Endothelial cell (in vitro differentiated cells): Measurements from ENCODE around the gene RBP4. TPM values are rescaled to one million over a fixed set of nuclear protein-coding genes. Genes with fewer than 3 reads are reported as not detected.

Experiments
- DNase-seq: peaks from one replicate; pipeline ENCODE4 v3.0.0; 2021; ENCODE audit warnings: low spot score
- H3K27ac Mint-ChIP-seq: one replicate; pipeline ENCODE4 v1.8.0; 2021; ENCODE audit warnings: mixed read lengths, inconsistent platforms; ENCODE audit not compliant: unreplicated experiment
- H3K27me3 Mint-ChIP-seq: one replicate; pipeline ENCODE4 v1.8.0; 2021; ENCODE audit warnings: mild to moderate bottlenecking, moderate library complexity, mixed read lengths, inconsistent platforms; ENCODE audit not compliant: unreplicated experiment
- H3K36me3 Mint-ChIP-seq: one replicate; pipeline ENCODE4 v1.8.0; 2021; ENCODE audit warnings: mild to moderate bottlenecking, low read depth, mixed read lengths, inconsistent platforms; ENCODE audit not compliant: unreplicated experiment
- H3K4me1 Mint-ChIP-seq: one replicate; pipeline ENCODE4 v1.8.0; 2021; ENCODE audit warnings: mild to moderate bottlenecking, mixed read lengths, inconsistent platforms; ENCODE audit not compliant: unreplicated experiment
- H3K4me3 Mint-ChIP-seq: one replicate; pipeline ENCODE4 v1.8.0; 2021; ENCODE audit warnings: mild to moderate bottlenecking, mixed read lengths, inconsistent platforms; ENCODE audit not compliant: unreplicated experiment
- H3K9me3 Mint-ChIP-seq: one replicate; pipeline ENCODE4 v1.8.0; 2021; ENCODE audit warnings: mixed read lengths, inconsistent platforms; ENCODE audit not compliant: unreplicated experiment
- CTCF ChIP-seq: fragments of 200-600 bp; sonication (generic); IDR thresholded peaks from one replicate; pipeline ENCODE4 v1.5.0; 2021; ENCODE audit warnings: antibody characterized with exemption; ENCODE audit not compliant: unreplicated experiment
- total RNA-seq: library from RNA; stranded (reverse); fragmentation: NEBNext Ultra II Directional; extraction: Animal tissue kit (Norgen Biotek cat#: 25700); gene quantifications from one replicate; pipeline ENCODE4 v1.2.1, GENCODE V29; 2021; ENCODE audit not compliant: unreplicated experiment

The RBP4 gene
- total RNA-seq, 1 donor from 2014 or later = not detected

GRCh38 chr10:93597075-93597599 is 3.9 kb downstream of the RBP4 start:
- Mint-ChIP-seq H3K27me3 (peaks cover 8% of the 10 kb centered on the region), H3K4me3 (no peak overlapping the region), H3K36me3 (no peaks in the 10 kb centered on the region), H3K4me1 (no peaks in the 10 kb centered on the region), H3K27ac (no peak overlapping the region), H3K9me3 (no peaks in the 10 kb centered on the region)
- no peak for DNase-seq
- TF ChIP-seq CTCF = no peak

- no peaks in the 10 kb centered on the region for H3K4me1 Mint-ChIP-seq
- H3K9me3 Mint-ChIP-seq = no peaks in the 10 kb centered on the region
- peaks cover 6% of the 10 kb centered on the region for H3K27me3 Mint-ChIP-seq
- DNase-seq = no peak
- no peak overlapping the region for H3K4me3 Mint-ChIP-seq
- H3K27ac Mint-ChIP-seq = no peak overlapping the region
- no peaks in the 10 kb centered on the region for H3K36me3 Mint-ChIP-seq
- peak; percentile 20 for TF ChIP-seq CTCF
These were observed 4.5 kb downstream of the RBP4 start for GRCh38 chr10:93596539-93596938.

- Mint-ChIP-seq H3K9me3 (no peaks in the 10 kb centered on the region), H3K27ac (no peak overlapping the region), H3K4me3 (no peak overlapping the region), H3K27me3 (peaks cover 8% of the 10 kb centered on the region), H3K4me1 (no peaks in the 10 kb centered on the region), H3K36me3 (no peaks in the 10 kb centered on the region)
- no peak for TF ChIP-seq CTCF
- no peak for DNase-seq
These were observed 5.5 kb downstream of the RBP4 start for GRCh38 chr10:93595378-93596161.

GRCh38 chr10:93594518-93594917 is 6.5 kb downstream of the RBP4 start:
- Mint-ChIP-seq H3K4me3 (no peak overlapping the region), H3K9me3 (no peaks in the 10 kb centered on the region), H3K27me3 (peaks cover 6% of the 10 kb centered on the region), H3K4me1 (no peaks in the 10 kb centered on the region), H3K36me3 (no peaks in the 10 kb centered on the region), H3K27ac (no peak overlapping the region)
- TF ChIP-seq CTCF = no peak
- DNase-seq = no peak

- Mint-ChIP-seq H3K9me3 (no peaks in the 10 kb centered on the region), H3K27me3 (peaks cover 8% of the 10 kb centered on the region), H3K4me3 (no peak overlapping the region), H3K36me3 (no peaks in the 10 kb centered on the region), H3K4me1 (no peaks in the 10 kb centered on the region), H3K27ac (no peak overlapping the region)
- TF ChIP-seq CTCF = no peak
- DNase-seq = no peak
These were observed 7.3 kb downstream of the RBP4 start for GRCh38 chr10:93593749-93594148.
